ENCODE results near the gene TMEM33.

GRCh38 chr4:42008011-42008786 lies 73.0 kb downstream of the TMEM33 start:
- no peak for TF ChIP-seq CTCF (IDR thresholded peaks at IDR 0.05)
- no peak for TF ChIP-seq EP300 (IDR thresholded peaks at IDR 0.05)
- no peak for TF ChIP-seq POLR2A (IDR thresholded peaks at IDR 0.05)
